ENCODE data around the gene TMEM60. TPM values are rescaled to one million over a fixed set of nuclear protein-coding genes. Genes with fewer than 3 reads are reported as not detected.

The TMEM60 gene
- total and polyA plus RNA-seq, 2 of the 13 experiments (the other 11 are each of a cell fraction or from before 2014, with no cell fraction given): 25.6 to 27.7 TPM

DNA sequence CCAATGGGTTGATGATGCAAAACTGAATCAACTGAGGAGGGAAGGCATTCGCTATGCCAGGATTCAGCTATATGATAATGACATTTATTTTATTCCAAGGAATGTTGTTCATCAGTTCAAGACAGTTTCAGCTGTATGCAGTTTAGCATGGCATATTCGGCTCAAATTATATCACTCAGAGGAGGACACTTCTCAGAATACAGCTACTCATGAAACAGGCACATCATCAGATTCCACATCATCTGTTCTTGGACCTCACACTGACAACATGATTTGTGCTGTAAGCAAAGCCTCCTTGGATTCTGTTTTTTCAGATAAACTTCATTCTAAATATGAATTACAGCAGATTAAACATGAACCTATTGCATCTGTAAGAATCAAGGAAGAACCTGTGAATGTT, 19.7 kb downstream of the TMEM60 start:
- Histone ChIP-seq H3K27me3 (ENCODE audit: control insufficient read depth in 1 of 2, insufficient read depth in 2 of 2, low read length in 2 of 2) (no peaks in the 10 kb centered on the region), H3K27ac (ENCODE audit: extremely low read length, insufficient read depth, low read length) (no peak overlapping the region), H3K79me2 (ENCODE audit: insufficient read depth, low read length) (no peaks in the 10 kb centered on the region), H2AFZ (ENCODE audit: low read length) (no peak overlapping the region), H3K4me3 (replicated peaks in 1 of 3; ENCODE audit: insufficient read depth in 1 of 3, low read depth in 2 of 3, low read length in 3 of 3) (no peak overlapping the region), H4K20me1 (ENCODE audit: insufficient read depth, low read length) (no peaks in the 10 kb centered on the region), H3K36me3 (replicated peaks in 1 of 2; ENCODE audit: control insufficient read depth in 1 of 2, insufficient read depth in 2 of 2, low read length in 2 of 2) (peaks cover 3 to 45% of the 10 kb centered on the region in 2 experiments; a peak in 4 of 5 replicates), H3K9me3 (ENCODE audit: low read length) (no peaks in the 10 kb centered on the region), H3K4me2 (ENCODE audit: low read depth, low read length) (no peak overlapping the region), H3K4me1 (ENCODE audit: insufficient read depth, low read length) (peaks cover 12% of the 10 kb centered on the region), H3K9ac (ENCODE audit: insufficient read depth, low read depth, low read length) (no peak overlapping the region)
- intact Hi-C loops (cut with micrococcal nuclease; ENCODE audit: unreplicated experiment) (no loop called here), in situ Hi-C loops (cut with HindIII; ENCODE audit: extremely low pct_ligation_motif_present, low pct_unique_long_range_greater_than_20kb) (no loop called here)
- no TSS peak for BruUV-seq (replicated peaks)
- DNase-seq (ENCODE audit: low spot score) (no peak), ATAC-seq (no peak), FAIRE-seq (no peak)
- ChIA-PET POLR2A (no interaction called here), CTCF (ENCODE audit: low intra/inter-chr PET ratio, low total read pairs) (no interaction called here)
- 92% methylated on average over 2 of the region's 2 CpGs for WGBS (ENCODE audit: low lambda C conversion rate)
- TF ChIP-seq, protein P1, sequence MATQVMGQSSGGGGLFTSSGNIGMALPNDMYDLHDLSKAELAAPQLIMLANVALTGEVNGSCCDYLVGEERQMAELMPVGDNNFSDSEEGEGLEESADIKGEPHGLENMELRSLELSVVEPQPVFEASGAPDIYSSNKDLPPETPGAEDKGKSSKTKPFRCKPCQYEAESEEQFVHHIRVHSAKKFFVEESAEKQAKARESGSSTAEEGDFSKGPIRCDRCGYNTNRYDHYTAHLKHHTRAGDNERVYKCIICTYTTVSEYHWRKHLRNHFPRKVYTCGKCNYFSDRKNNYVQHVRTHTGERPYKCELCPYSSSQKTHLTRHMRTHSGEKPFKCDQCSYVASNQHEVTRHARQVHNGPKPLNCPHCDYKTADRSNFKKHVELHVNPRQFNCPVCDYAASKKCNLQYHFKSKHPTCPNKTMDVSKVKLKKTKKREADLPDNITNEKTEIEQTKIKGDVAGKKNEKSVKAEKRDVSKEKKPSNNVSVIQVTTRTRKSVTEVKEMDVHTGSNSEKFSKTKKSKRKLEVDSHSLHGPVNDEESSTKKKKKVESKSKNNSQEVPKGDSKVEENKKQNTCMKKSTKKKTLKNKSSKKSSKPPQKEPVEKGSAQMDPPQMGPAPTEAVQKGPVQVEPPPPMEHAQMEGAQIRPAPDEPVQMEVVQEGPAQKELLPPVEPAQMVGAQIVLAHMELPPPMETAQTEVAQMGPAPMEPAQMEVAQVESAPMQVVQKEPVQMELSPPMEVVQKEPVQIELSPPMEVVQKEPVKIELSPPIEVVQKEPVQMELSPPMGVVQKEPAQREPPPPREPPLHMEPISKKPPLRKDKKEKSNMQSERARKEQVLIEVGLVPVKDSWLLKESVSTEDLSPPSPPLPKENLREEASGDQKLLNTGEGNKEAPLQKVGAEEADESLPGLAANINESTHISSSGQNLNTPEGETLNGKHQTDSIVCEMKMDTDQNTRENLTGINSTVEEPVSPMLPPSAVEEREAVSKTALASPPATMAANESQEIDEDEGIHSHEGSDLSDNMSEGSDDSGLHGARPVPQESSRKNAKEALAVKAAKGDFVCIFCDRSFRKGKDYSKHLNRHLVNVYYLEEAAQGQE (IDR thresholded peaks at IDR 0.05; ENCODE audit: borderline replicate concordance in 1 of 2, low read depth in 1 of 2, low read length in 2 of 2): no peak
- no peak for TF ChIP-seq ZNF746 (CRISPR knock-in tag; IDR thresholded peaks at IDR 0.05)
- TF ChIP-seq MBNL3 (CRISPR knock-in tag; conservative IDR thresholded peaks at IDR 0.05): no peak
- no peak for TF ChIP-seq EHMT2 (IDR thresholded peaks at IDR 0.05; ENCODE audit: borderline replicate concordance, low read depth, low read length)
- no peak for TF ChIP-seq GABPB1 (CRISPR knock-in tag; IDR thresholded peaks at IDR 0.05)
- TF ChIP-seq HIVEP1 (CRISPR knock-in tag; IDR thresholded peaks at IDR 0.05): no peak
- TF ChIP-seq TOE1 (CRISPR knock-in tag; IDR thresholded peaks at IDR 0.05): no peak

Data from HepG2 (cell line).